HepG2 (cell line): ENCODE data around the gene MYH9. TPM values are rescaled to one million over a fixed set of nuclear protein-coding genes. Genes with fewer than 3 reads are reported as not detected.
A peak's percentile ranks its signal among the peaks of the same experiment; 100 is the strongest.

Experiments used
- GTF2F1 ChIP-seq: fragments of 150-350 bp; IDR thresholded peaks from 2 replicates; pipeline ENCODE4 v1.6.1; 2014; ENCODE audit warnings: low read length
- SP4 ChIP-seq: sonication (generic); formaldehyde crosslinking; IDR thresholded peaks from 2 replicates; pipeline ENCODE4 v1.8.1; 2023; ENCODE audit warnings: mild to moderate bottlenecking, missing genetic modification reagents
- STAG1 ChIP-seq: sonication (generic); formaldehyde crosslinking; IDR thresholded peaks from 2 replicates; pipeline ENCODE4 v1.4.0; 2020; ENCODE audit warnings: missing genetic modification reagents
- TBX3 ChIP-seq: fragments of 450-650 bp; IDR thresholded peaks from 2 replicates; pipeline ENCODE4 v1.6.1; 2017; ENCODE audit warnings: antibody characterized with exemption, mild to moderate bottlenecking, inconsistent platforms, borderline replicate concordance
- ZFX ChIP-seq: sonication (generic); formaldehyde crosslinking; IDR thresholded peaks from 2 replicates; pipeline ENCODE4 v1.4.0; 2020; ENCODE audit warnings: mild to moderate bottlenecking, low read depth, missing genetic modification reagents, moderate library complexity
- polyA plus RNA-seq, 8 experiments: library from polyadenylated mRNA; depleted of rRNA in 3 of 8; stranded (reverse) in 7 of 8; unstranded in 1 of 8; fragments of >200 nt; fragmentation: Illumina TruSeq in 4 of 8; extraction: Trizol in 4 of 8; gene quantifications; 2 replicates each; pipeline versions ENCODE4 v1.2.1 to v1.2.3, GENCODE V29; 2011 to 2016; ENCODE audit warnings: low read depth in 4 of 8, missing spikeins in 1 of 8, mixed read lengths in 1 of 8; ENCODE audit not compliant: insufficient read depth in 1 of 8
- total RNA-seq, 5 experiments: library from RNA; depleted of rRNA; stranded (reverse); fragments of >200 nt; fragmentation: Illumina TruSeq; extraction: Trizol; gene quantifications; 2 replicates each; pipeline ENCODE4 v1.2.3, GENCODE V29; 2016; ENCODE audit warnings: low read depth in 1 of 5
- TF ChIP-seq, protein P1 (sequence below): sonication (generic); formaldehyde crosslinking; conservative IDR thresholded peaks from 2 replicates; pipeline ENCODE4 v1.4.0; 2020; ENCODE audit warnings: missing genetic modification reagents
- TF ChIP-seq, protein P2 (sequence below): sonication (generic); formaldehyde crosslinking; IDR thresholded peaks from 2 replicates; pipeline ENCODE4 v1.8.0; 2022; ENCODE audit warnings: mild to moderate bottlenecking, missing genetic modification reagents

The MYH9 gene
- total and polyA plus RNA-seq, 2 of the 13 experiments (the other 11 are each of a cell fraction or from before 2014, with no cell fraction given): 50.7 to 98.5 TPM

GRCh38 chr22:36435516-36436415, 48.0 kb upstream of the MYH9 start (continued):
- TF ChIP-seq GTF2F1 (no peak), STAG1 (peak; percentile 26), ZFX (CRISPR knock-in tag) (peak; percentile 63; the same call in 1 of the 2 replicates), TBX3 (peak; percentile 60; the same call in 1 of the 2 replicates), SP4 (CRISPR knock-in tag) (0 out of 2 replicates have a peak, but pooled peaks have one; percentile 10)
- TF ChIP-seq, protein P1, sequence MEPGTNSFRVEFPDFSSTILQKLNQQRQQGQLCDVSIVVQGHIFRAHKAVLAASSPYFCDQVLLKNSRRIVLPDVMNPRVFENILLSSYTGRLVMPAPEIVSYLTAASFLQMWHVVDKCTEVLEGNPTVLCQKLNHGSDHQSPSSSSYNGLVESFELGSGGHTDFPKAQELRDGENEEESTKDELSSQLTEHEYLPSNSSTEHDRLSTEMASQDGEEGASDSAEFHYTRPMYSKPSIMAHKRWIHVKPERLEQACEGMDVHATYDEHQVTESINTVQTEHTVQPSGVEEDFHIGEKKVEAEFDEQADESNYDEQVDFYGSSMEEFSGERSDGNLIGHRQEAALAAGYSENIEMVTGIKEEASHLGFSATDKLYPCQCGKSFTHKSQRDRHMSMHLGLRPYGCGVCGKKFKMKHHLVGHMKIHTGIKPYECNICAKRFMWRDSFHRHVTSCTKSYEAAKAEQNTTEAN (CRISPR knock-in tag): peak; percentile 35; the same call in 1 of the 2 replicates
- TF ChIP-seq, protein P2, sequence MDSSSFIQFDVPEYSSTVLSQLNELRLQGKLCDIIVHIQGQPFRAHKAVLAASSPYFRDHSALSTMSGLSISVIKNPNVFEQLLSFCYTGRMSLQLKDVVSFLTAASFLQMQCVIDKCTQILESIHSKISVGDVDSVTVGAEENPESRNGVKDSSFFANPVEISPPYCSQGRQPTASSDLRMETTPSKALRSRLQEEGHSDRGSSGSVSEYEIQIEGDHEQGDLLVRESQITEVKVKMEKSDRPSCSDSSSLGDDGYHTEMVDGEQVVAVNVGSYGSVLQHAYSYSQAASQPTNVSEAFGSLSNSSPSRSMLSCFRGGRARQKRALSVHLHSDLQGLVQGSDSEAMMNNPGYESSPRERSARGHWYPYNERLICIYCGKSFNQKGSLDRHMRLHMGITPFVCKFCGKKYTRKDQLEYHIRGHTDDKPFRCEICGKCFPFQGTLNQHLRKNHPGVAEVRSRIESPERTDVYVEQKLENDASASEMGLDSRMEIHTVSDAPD (CRISPR knock-in tag): 0 out of 2 replicates have a peak, but pooled peaks have one; percentile 32
